Astrocyte (in vitro differentiated cells and primary cell): ENCODE measurements around the gene INAVA.

Source experiments
- EZH2 ChIP-seq: IDR thresholded peaks from 2 replicates; pipeline ENCODE4 v1.6.1; 2012; ENCODE audit warnings: mild to moderate bottlenecking, low read length, inconsistent platforms; ENCODE audit not compliant: insufficient read depth
- TF ChIP-seq, protein P1 (sequence below): IDR thresholded peaks from 2 replicates; pipeline ENCODE4 v1.5.1; 2011; ENCODE audit warnings: low read depth, mild to moderate bottlenecking, inconsistent platforms, low read length, moderate library complexity; ENCODE audit not compliant: insufficient read depth

DNA sequence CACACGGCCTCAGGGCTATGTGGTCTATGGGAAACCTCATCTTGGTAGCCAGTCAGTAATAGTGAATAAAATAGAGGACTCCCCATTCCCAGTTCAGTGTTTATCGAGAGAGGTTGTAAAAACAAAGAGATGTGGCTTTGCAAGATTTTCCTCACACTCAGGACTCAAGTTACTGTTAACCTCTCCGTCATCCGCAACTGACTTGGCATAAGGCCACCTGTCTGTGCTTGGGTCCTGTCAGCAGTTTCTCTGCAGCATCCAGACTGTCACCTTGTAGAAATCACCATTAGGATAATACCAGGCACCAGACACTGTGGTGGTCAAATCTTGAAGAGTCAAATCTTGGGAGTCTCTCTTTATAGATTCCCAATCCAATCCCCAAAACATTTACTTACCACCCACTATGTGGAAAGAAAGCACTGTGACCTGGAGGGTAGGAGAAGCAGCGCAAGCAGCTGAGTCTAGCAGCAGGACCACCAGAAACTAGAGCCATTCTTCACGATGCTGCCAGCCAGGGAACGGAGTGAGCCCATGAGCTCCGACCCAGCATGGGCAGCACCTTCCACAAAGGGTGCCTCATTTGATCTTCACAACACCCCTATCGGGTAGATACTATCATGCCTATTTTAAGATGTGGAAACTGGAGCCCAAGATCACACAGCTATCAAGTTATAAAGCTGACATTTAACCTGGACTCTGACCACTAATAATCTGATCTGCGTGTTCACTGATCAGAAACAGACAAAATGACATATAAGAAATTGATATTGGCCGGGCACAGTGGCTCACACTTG is 27.5 kb upstream of the INAVA start:
- TF ChIP-seq, protein P1, sequence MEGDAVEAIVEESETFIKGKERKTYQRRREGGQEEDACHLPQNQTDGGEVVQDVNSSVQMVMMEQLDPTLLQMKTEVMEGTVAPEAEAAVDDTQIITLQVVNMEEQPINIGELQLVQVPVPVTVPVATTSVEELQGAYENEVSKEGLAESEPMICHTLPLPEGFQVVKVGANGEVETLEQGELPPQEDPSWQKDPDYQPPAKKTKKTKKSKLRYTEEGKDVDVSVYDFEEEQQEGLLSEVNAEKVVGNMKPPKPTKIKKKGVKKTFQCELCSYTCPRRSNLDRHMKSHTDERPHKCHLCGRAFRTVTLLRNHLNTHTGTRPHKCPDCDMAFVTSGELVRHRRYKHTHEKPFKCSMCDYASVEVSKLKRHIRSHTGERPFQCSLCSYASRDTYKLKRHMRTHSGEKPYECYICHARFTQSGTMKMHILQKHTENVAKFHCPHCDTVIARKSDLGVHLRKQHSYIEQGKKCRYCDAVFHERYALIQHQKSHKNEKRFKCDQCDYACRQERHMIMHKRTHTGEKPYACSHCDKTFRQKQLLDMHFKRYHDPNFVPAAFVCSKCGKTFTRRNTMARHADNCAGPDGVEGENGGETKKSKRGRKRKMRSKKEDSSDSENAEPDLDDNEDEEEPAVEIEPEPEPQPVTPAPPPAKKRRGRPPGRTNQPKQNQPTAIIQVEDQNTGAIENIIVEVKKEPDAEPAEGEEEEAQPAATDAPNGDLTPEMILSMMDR = no peak
- no peak for TF ChIP-seq EZH2
